WTC11 (cell line): ENCODE data around the gene NNT.

Source experiments
- IRF2 ChIP-seq: sonication (generic); formaldehyde crosslinking; IDR thresholded peaks from 2 replicates; pipeline ENCODE4 v1.8.0; 2022; ENCODE audit warnings: low read depth, missing genetic modification reagents, borderline replicate concordance
- NR3C1 ChIP-seq: sonication (generic); formaldehyde crosslinking; conservative IDR thresholded peaks from 2 replicates; pipeline ENCODE4 v1.8.1; 2023; ENCODE audit warnings: low read depth, mild to moderate bottlenecking, missing genetic modification reagents
- PRRX2 ChIP-seq: fragments of 250-450 bp; sonication (Bioruptor Pico); IDR thresholded peaks from 2 replicates; pipeline ENCODE4 v1.8.0; 2021; ENCODE audit warnings: mild to moderate bottlenecking

GRCh38 chr5:43627028-43627427 lies 24.0 kb downstream of the NNT start:
- TF ChIP-seq IRF2 (CRISPR knock-in tag) (no peak), PRRX2 (CRISPR knock-in tag) (no peak), NR3C1 (CRISPR knock-in tag) (no peak)
